ENCODE measurements around the gene SMIM32. TPM values are rescaled to one million over a fixed set of nuclear protein-coding genes. Genes with fewer than 3 reads are reported as not detected.

SMIM32 gene
- total RNA-seq, 1 donor from 2014 or later = not detected

DNA sequence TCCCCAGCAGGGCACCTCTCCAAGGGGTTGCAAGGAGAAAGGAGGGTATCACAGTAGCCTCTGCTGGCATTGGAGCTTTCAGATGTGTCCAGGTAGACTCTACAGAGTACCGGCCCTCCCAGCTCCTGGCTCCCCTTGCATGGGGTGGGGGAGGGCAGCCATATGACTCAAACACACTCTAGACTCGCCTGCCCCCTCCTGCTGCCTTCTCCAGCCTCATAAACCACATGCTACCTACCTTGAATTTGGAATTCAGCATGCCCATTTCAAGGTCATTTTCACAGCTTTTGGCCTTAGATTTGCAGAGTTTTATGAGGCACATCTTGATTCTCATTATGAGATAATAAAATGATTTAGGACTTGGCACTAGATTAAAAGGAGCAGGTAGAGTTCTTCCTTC lies 32.8 kb upstream of the SMIM32 start:
- H3K9me3 Mint-ChIP-seq (ENCODE audit: unreplicated experiment) = peaks cover 6% of the 10 kb centered on the region
- peaks cover 44% of the 10 kb centered on the region for H3K27me3 Mint-ChIP-seq (ENCODE audit: unreplicated experiment)
- no peak overlapping the region for H3K27ac Mint-ChIP-seq (ENCODE audit: unreplicated experiment)
- no peak for TF ChIP-seq CTCF (IDR thresholded peaks at IDR 0.05)
- H3K4me1 Mint-ChIP-seq (ENCODE audit: unreplicated experiment) = no peaks in the 10 kb centered on the region
- no peak overlapping the region for H3K4me3 Mint-ChIP-seq (ENCODE audit: unreplicated experiment)
- no peak for DNase-seq (ENCODE audit: extremely low spot score, unreplicated experiment)
- H3K36me3 Mint-ChIP-seq (ENCODE audit: unreplicated experiment) = no peaks in the 10 kb centered on the region

DNA sequence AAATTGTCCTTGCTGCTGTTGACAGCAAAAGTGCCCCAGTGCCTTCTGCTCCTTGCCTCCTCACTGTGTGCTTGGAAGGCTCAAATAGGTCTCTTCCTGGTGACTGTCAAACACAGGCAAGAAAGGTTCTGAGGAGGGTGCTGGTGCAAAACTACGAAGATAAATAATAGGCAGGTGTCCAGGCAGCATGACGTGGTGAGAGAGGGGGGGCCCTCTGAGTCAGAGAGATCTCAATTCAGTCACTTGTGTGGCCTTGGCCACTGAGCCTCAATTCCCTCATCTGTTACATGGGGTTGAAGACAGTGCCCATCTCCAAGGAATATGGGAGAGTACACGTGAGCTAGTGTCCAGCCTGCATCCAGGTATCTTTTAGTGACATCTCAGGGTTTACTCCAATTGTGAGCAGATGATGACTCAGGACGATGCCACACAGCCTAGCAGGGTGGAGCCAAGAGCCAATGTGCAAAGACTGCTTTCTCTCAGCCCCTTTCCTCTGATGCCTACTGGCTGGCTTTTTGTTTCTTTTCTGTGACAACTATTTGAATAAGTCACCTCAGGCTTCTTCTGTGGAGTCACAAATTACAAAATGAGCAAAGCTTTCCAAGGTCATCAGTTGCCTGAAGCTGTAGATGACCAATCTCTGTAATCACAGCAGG lies 29.7 kb upstream of the SMIM32 start:
- Mint-ChIP-seq H3K27ac (ENCODE audit: unreplicated experiment) (no peak overlapping the region), H3K4me3 (ENCODE audit: unreplicated experiment) (no peak overlapping the region), H3K36me3 (ENCODE audit: unreplicated experiment) (no peaks in the 10 kb centered on the region), H3K9me3 (ENCODE audit: unreplicated experiment) (peaks cover 10% of the 10 kb centered on the region), H3K27me3 (ENCODE audit: unreplicated experiment) (peaks cover 34% of the 10 kb centered on the region), H3K4me1 (ENCODE audit: unreplicated experiment) (no peaks in the 10 kb centered on the region)
- DNase-seq (ENCODE audit: extremely low spot score, unreplicated experiment) = no peak
- TF ChIP-seq CTCF (IDR thresholded peaks at IDR 0.05) = no peak

- H3K27me3 Mint-ChIP-seq (ENCODE audit: unreplicated experiment) = peaks cover 25% of the 10 kb centered on the region
- no peaks in the 10 kb centered on the region for H3K4me1 Mint-ChIP-seq (ENCODE audit: unreplicated experiment)
- H3K4me3 Mint-ChIP-seq (ENCODE audit: unreplicated experiment) = no peak overlapping the region
- H3K36me3 Mint-ChIP-seq (ENCODE audit: unreplicated experiment) = no peaks in the 10 kb centered on the region
- peaks cover 10% of the 10 kb centered on the region for H3K9me3 Mint-ChIP-seq (ENCODE audit: unreplicated experiment)
- no peak overlapping the region for H3K27ac Mint-ChIP-seq (ENCODE audit: unreplicated experiment)
- no peak for TF ChIP-seq CTCF (IDR thresholded peaks at IDR 0.05)
- DNase-seq (ENCODE audit: extremely low spot score, unreplicated experiment) = no peak
These were observed 28.4 kb upstream of the SMIM32 start for GRCh38 chr5:136221340-136221739.

GRCh38 chr5:136216230-136216629 lies 23.3 kb upstream of the SMIM32 start:
- H3K27ac Mint-ChIP-seq (ENCODE audit: unreplicated experiment) = no peak overlapping the region
- peaks cover 6% of the 10 kb centered on the region for H3K9me3 Mint-ChIP-seq (ENCODE audit: unreplicated experiment)
- H3K4me3 Mint-ChIP-seq (ENCODE audit: unreplicated experiment) = no peak overlapping the region
- no peaks in the 10 kb centered on the region for H3K36me3 Mint-ChIP-seq (ENCODE audit: unreplicated experiment)
- no peak for DNase-seq (ENCODE audit: extremely low spot score, unreplicated experiment)
- no peak for TF ChIP-seq CTCF (IDR thresholded peaks at IDR 0.05)
- no peaks in the 10 kb centered on the region for H3K4me1 Mint-ChIP-seq (ENCODE audit: unreplicated experiment)
- peaks cover 21% of the 10 kb centered on the region for H3K27me3 Mint-ChIP-seq (ENCODE audit: unreplicated experiment)

DNA sequence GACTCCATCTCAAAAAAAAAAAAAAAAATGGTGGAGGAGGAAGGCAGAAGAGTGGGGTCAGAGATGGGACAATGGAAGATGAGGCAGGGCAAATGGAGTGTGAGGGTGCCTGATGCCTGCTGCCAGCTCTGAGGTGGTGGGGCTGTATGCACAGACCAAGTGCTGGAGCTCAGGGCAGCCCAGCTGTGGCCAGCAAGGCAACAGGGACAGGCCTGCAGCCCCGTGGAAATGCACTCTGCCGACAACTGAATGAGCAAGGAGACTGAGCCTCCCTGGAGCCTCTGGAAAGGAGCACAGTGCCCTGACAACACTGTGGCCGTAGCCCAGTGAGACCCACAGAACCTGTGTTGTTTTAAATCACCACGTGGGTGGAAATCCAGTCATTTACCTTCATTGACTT lies 22.9 kb upstream of the SMIM32 start:
- Mint-ChIP-seq H3K36me3 (ENCODE audit: unreplicated experiment) (no peaks in the 10 kb centered on the region), H3K4me1 (ENCODE audit: unreplicated experiment) (no peaks in the 10 kb centered on the region), H3K4me3 (ENCODE audit: unreplicated experiment) (no peak overlapping the region), H3K27ac (ENCODE audit: unreplicated experiment) (no peak overlapping the region), H3K27me3 (ENCODE audit: unreplicated experiment) (peaks cover 20% of the 10 kb centered on the region), H3K9me3 (ENCODE audit: unreplicated experiment) (peaks cover 4% of the 10 kb centered on the region)
- no peak for TF ChIP-seq CTCF (IDR thresholded peaks at IDR 0.05)
- no peak for DNase-seq (ENCODE audit: extremely low spot score, unreplicated experiment)

Measured in osteocyte (in vitro differentiated cells).